ENCODE results near the gene SLC33A1. TPM values are rescaled to one million over a fixed set of nuclear protein-coding genes. Genes with fewer than 3 reads are reported as not detected.

The SLC33A1 gene
- polyA plus RNA-seq (2012; ENCODE audit: insufficient read length, low read depth): 7.7 TPM

DNA sequence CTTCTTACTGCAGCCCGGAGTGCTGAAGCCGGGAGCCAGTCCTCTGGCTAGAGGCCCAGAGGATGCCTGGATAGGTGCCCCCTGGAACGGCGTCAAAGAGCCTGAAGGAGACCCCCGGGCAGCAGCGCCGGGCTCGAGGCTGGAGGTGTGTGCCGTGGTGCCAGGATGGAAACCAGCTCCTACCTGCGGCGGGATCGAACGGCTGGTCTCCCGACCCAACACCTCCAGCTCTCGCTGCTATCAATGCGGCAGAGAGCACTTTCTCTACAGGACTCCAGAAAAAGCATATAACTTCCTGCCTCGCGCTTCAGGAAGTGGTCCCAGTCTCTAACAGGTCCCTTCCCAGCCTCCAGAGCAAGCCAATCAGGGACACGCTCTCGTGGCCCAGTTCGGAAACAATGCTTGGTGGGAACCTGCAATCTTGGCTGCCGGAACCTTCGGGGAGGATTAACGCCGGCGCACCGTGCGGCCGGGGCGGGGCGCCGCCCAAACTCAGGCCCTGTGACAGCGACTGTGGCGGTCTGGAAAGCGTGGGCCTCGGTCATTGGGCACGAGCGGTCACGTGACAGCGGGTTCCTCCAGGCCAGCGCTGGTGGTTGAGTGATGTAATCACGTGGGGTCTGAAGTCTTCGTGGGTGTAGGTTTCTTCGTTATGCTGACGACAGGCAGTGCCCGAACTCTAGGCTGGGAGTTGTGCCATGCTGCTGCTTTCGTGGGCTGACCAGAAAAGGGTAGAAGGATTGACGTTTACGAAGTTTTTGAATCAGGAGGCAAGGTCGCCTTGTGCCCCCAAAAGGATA is at the start of gene SLC33A1:
Gene SLC33A1, minus strand, starts transcription at position 287 of the 800 bp plus-strand sequence. CDS start 430 bp downstream, outside the sequence.
- peak; percentile 67 for TF ChIP-seq FOXP2 (optimal IDR thresholded peaks at IDR 0.05; ENCODE audit: borderline replicate concordance, extremely low read depth, extremely low read length, insufficient read depth)
- TF ChIP-seq, protein P1, sequence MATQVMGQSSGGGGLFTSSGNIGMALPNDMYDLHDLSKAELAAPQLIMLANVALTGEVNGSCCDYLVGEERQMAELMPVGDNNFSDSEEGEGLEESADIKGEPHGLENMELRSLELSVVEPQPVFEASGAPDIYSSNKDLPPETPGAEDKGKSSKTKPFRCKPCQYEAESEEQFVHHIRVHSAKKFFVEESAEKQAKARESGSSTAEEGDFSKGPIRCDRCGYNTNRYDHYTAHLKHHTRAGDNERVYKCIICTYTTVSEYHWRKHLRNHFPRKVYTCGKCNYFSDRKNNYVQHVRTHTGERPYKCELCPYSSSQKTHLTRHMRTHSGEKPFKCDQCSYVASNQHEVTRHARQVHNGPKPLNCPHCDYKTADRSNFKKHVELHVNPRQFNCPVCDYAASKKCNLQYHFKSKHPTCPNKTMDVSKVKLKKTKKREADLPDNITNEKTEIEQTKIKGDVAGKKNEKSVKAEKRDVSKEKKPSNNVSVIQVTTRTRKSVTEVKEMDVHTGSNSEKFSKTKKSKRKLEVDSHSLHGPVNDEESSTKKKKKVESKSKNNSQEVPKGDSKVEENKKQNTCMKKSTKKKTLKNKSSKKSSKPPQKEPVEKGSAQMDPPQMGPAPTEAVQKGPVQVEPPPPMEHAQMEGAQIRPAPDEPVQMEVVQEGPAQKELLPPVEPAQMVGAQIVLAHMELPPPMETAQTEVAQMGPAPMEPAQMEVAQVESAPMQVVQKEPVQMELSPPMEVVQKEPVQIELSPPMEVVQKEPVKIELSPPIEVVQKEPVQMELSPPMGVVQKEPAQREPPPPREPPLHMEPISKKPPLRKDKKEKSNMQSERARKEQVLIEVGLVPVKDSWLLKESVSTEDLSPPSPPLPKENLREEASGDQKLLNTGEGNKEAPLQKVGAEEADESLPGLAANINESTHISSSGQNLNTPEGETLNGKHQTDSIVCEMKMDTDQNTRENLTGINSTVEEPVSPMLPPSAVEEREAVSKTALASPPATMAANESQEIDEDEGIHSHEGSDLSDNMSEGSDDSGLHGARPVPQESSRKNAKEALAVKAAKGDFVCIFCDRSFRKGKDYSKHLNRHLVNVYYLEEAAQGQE (IDR thresholded peaks at IDR 0.05; ENCODE audit: insufficient read depth in 1 of 2, low read depth in 2 of 2, low read length in 2 of 2): no peak
- TF ChIP-seq POLR2AphosphoS5 (IDR thresholded peaks at IDR 0.05; ENCODE audit: low read depth, low read length): peak; percentile 61; the same call in 1 of the 2 replicates
- TF ChIP-seq TAF1 (IDR thresholded peaks at IDR 0.05; ENCODE audit: borderline replicate concordance, insufficient read depth, low read length): peak; percentile 43; the same call in 1 of the 2 replicates
- no peak for TF ChIP-seq SIN3A (IDR thresholded peaks at IDR 0.05; ENCODE audit: borderline replicate concordance, insufficient read depth, low read length)

- no peak for TF ChIP-seq TAF1 (IDR thresholded peaks at IDR 0.05; ENCODE audit: borderline replicate concordance, insufficient read depth, low read length)
- TF ChIP-seq FOXP2 (optimal IDR thresholded peaks at IDR 0.05; ENCODE audit: borderline replicate concordance, extremely low read depth, extremely low read length, insufficient read depth): no peak
- TF ChIP-seq SIN3A (IDR thresholded peaks at IDR 0.05; ENCODE audit: borderline replicate concordance, insufficient read depth, low read length): no peak
- no peak for TF ChIP-seq POLR2AphosphoS5 (IDR thresholded peaks at IDR 0.05; ENCODE audit: low read depth, low read length)
- TF ChIP-seq, protein P1 (IDR thresholded peaks at IDR 0.05; ENCODE audit: insufficient read depth in 1 of 2, low read depth in 2 of 2, low read length in 2 of 2): no peak
Measured at GRCh38 chr3:155895379-155895900, 41.2 kb upstream of the SLC33A1 start.

DNA sequence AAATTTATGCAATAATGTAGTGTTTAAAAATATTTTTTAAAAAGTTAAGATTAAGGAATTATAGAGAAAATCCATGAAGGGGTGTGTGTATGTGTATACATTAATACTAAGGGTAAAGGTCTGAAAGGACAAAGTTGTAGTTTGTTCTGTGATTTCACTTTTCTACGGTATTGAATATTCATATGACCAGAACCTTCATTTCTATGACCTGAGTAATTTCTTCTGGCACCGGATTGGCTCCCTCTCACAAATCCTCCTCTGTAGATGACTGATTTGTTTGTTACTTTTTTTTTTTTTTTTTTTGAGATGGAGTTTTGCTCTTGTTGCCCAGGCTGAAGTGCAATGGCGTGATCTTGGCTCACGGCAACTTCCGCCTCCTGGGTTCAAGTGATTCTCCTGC is 37.1 kb upstream of the SLC33A1 start:
- TF ChIP-seq SIN3A (IDR thresholded peaks at IDR 0.05; ENCODE audit: borderline replicate concordance, insufficient read depth, low read length) (no peak), POLR2AphosphoS5 (IDR thresholded peaks at IDR 0.05; ENCODE audit: low read depth, low read length) (no peak), TAF1 (IDR thresholded peaks at IDR 0.05; ENCODE audit: borderline replicate concordance, insufficient read depth, low read length) (no peak), FOXP2 (optimal IDR thresholded peaks at IDR 0.05; ENCODE audit: borderline replicate concordance, extremely low read depth, extremely low read length, insufficient read depth) (no peak)
- TF ChIP-seq, protein P1 (IDR thresholded peaks at IDR 0.05; ENCODE audit: insufficient read depth in 1 of 2, low read depth in 2 of 2, low read length in 2 of 2): no peak

GRCh38 chr3:155890671-155891190 is 36.5 kb upstream of the SLC33A1 start:
- TF ChIP-seq, protein P1 (IDR thresholded peaks at IDR 0.05; ENCODE audit: insufficient read depth in 1 of 2, low read depth in 2 of 2, low read length in 2 of 2): no peak
- TF ChIP-seq FOXP2 (optimal IDR thresholded peaks at IDR 0.05; ENCODE audit: borderline replicate concordance, extremely low read depth, extremely low read length, insufficient read depth) (no peak), POLR2AphosphoS5 (IDR thresholded peaks at IDR 0.05; ENCODE audit: low read depth, low read length) (no peak), SIN3A (IDR thresholded peaks at IDR 0.05; ENCODE audit: borderline replicate concordance, insufficient read depth, low read length) (no peak), TAF1 (IDR thresholded peaks at IDR 0.05; ENCODE audit: borderline replicate concordance, insufficient read depth, low read length) (no peak)
